ENCODE results near the gene NEUROD2.

The NEUROD2 gene

GRCh38 chr17:39640591-39641031 lies 32.9 kb upstream of the NEUROD2 start:
- intact Hi-C loops (cut with micrococcal nuclease): no loop called here
- Mint-ChIP-seq H3K36me3 (ENCODE audit: low read depth) (peaks cover 29% of the 10 kb centered on the region), H3K9me3 (no peaks in the 10 kb centered on the region), H3K4me3 (peak overlapping the region; percentile 63), H3K27me3 (no peaks in the 10 kb centered on the region), H3K4me1 (ENCODE audit: low read depth) (peaks cover 94% of the 10 kb centered on the region), H3K27ac (peak overlapping the region; percentile 37)

GRCh38 chr17:39639566-39640458 lies 32.1 kb upstream of the NEUROD2 start:
- peak overlapping the region; percentile 35 for H3K4me3 Mint-ChIP-seq

GRCh38 chr17:39639043-39639442 lies 31.3 kb upstream of the NEUROD2 start:
- no peaks in the 10 kb centered on the region for H3K9me3 Mint-ChIP-seq
- peak overlapping the region; percentile 37 for H3K27ac Mint-ChIP-seq
- H3K27me3 Mint-ChIP-seq: no peaks in the 10 kb centered on the region
- intact Hi-C loops (cut with micrococcal nuclease): no loop called here
- H3K4me3 Mint-ChIP-seq: peak overlapping the region; percentile 10
- H3K36me3 Mint-ChIP-seq (ENCODE audit: low read depth): peaks cover 17% of the 10 kb centered on the region
- H3K4me1 Mint-ChIP-seq (ENCODE audit: low read depth): peaks cover 93% of the 10 kb centered on the region

More at GRCh38 chr17:39639566-39640458, 32.1 kb upstream of the NEUROD2 start:
- Mint-ChIP-seq H3K4me1 (ENCODE audit: low read depth) (peaks cover 94% of the 10 kb centered on the region), H3K27me3 (no peaks in the 10 kb centered on the region), H3K9me3 (no peaks in the 10 kb centered on the region), H3K36me3 (ENCODE audit: low read depth) (peaks cover 21% of the 10 kb centered on the region), H3K27ac (peak overlapping the region; percentile 37)
- intact Hi-C loops (cut with micrococcal nuclease): no loop called here

- H3K36me3 Mint-ChIP-seq (ENCODE audit: low read depth): peaks cover 17% of the 10 kb centered on the region
- peak overlapping the region; percentile 94 for H3K4me3 Mint-ChIP-seq
- H3K27ac Mint-ChIP-seq: peak overlapping the region; percentile 79
- no peaks in the 10 kb centered on the region for H3K9me3 Mint-ChIP-seq
- peaks cover 91% of the 10 kb centered on the region for H3K4me1 Mint-ChIP-seq (ENCODE audit: low read depth)
- intact Hi-C loops (cut with micrococcal nuclease): no loop called here
- peaks cover 1% of the 10 kb centered on the region for H3K27me3 Mint-ChIP-seq
Observed at GRCh38 chr17:39638317-39638716, 30.6 kb upstream of the NEUROD2 start.

- no peaks in the 10 kb centered on the region for H3K9me3 Mint-ChIP-seq
- peaks cover 17% of the 10 kb centered on the region for H3K36me3 Mint-ChIP-seq (ENCODE audit: low read depth)
- peak within 1 kb of the TSS; percentile 79 for H3K27ac Mint-ChIP-seq
- H3K4me3 Mint-ChIP-seq: peak within 1 kb of the TSS; percentile 94
- peaks cover 85% of the 10 kb centered on the region for H3K4me1 Mint-ChIP-seq (ENCODE audit: low read depth)
- H3K27me3 Mint-ChIP-seq: peaks cover 8% of the 10 kb centered on the region
- intact Hi-C loops (cut with micrococcal nuclease): loop anchor here (2.0 kb wide), 1 partner anchor 14 kb away; no protein-coding TSS in a partner anchor
Observed at GRCh38 chr17:39636927-39637736, 29.4 kb upstream of the NEUROD2 start, which contains the start of gene STARD3. Gene STARD3, plus strand, starts transcription at chr17:39637144. Its CDS starts 16,388 bp downstream, at chr17:39653532.

GRCh38 chr17:39636587-39636926 lies 28.8 kb upstream of the NEUROD2 start:
- Mint-ChIP-seq H3K9me3 (no peaks in the 10 kb centered on the region), H3K36me3 (ENCODE audit: low read depth) (peaks cover 17% of the 10 kb centered on the region), H3K4me3 (peak overlapping the region; percentile 94), H3K27me3 (peaks cover 13% of the 10 kb centered on the region), H3K4me1 (ENCODE audit: low read depth) (peaks cover 79% of the 10 kb centered on the region), H3K27ac (peak overlapping the region; percentile 79)
- intact Hi-C loops (cut with micrococcal nuclease): loop anchor here (2.0 kb wide), 1 partner anchor 14 kb away; no protein-coding TSS in a partner anchor

- H3K9me3 Mint-ChIP-seq: no peaks in the 10 kb centered on the region
- H3K27ac Mint-ChIP-seq: peak overlapping the region; percentile 79
- peaks cover 21% of the 10 kb centered on the region for H3K27me3 Mint-ChIP-seq
- peaks cover 70% of the 10 kb centered on the region for H3K4me1 Mint-ChIP-seq (ENCODE audit: low read depth)
- intact Hi-C loops (cut with micrococcal nuclease): loop anchor here (2.0 kb wide), 1 partner anchor 13 kb away; no protein-coding TSS in a partner anchor
- H3K36me3 Mint-ChIP-seq (ENCODE audit: low read depth): peaks cover 17% of the 10 kb centered on the region
- H3K4me3 Mint-ChIP-seq: peak overlapping the region; percentile 94
Observed at GRCh38 chr17:39635614-39636176, 28.0 kb upstream of the NEUROD2 start.

GRCh38 chr17:39634384-39634871 lies 26.7 kb upstream of the NEUROD2 start:
- intact Hi-C loops (cut with micrococcal nuclease): no loop called here
- no peak overlapping the region for H3K4me3 Mint-ChIP-seq
- peaks cover 25% of the 10 kb centered on the region for H3K27me3 Mint-ChIP-seq
- H3K27ac Mint-ChIP-seq: no peak overlapping the region
- no peaks in the 10 kb centered on the region for H3K9me3 Mint-ChIP-seq
- H3K4me1 Mint-ChIP-seq (ENCODE audit: low read depth): peaks cover 68% of the 10 kb centered on the region
- peaks cover 17% of the 10 kb centered on the region for H3K36me3 Mint-ChIP-seq (ENCODE audit: low read depth)

GRCh38 chr17:39633570-39634183 lies 26.0 kb upstream of the NEUROD2 start:
- no peak overlapping the region for H3K4me3 Mint-ChIP-seq
- no peak overlapping the region for H3K27ac Mint-ChIP-seq
- peaks cover 31% of the 10 kb centered on the region for H3K27me3 Mint-ChIP-seq
- H3K9me3 Mint-ChIP-seq: no peaks in the 10 kb centered on the region
- H3K4me1 Mint-ChIP-seq (ENCODE audit: low read depth): peaks cover 63% of the 10 kb centered on the region
- intact Hi-C loops (cut with micrococcal nuclease): no loop called here
- peaks cover 17% of the 10 kb centered on the region for H3K36me3 Mint-ChIP-seq (ENCODE audit: low read depth)

- H3K9me3 Mint-ChIP-seq: no peaks in the 10 kb centered on the region
- H3K27me3 Mint-ChIP-seq: peaks cover 41% of the 10 kb centered on the region
- peaks cover 50% of the 10 kb centered on the region for H3K4me1 Mint-ChIP-seq (ENCODE audit: low read depth)
- intact Hi-C loops (cut with micrococcal nuclease): no loop called here
- H3K36me3 Mint-ChIP-seq (ENCODE audit: low read depth): peaks cover 4% of the 10 kb centered on the region
- H3K27ac Mint-ChIP-seq: peak overlapping the region; percentile 42
- H3K4me3 Mint-ChIP-seq: no peak overlapping the region
Observed at GRCh38 chr17:39632153-39632941, 24.6 kb upstream of the NEUROD2 start.

- intact Hi-C loops (cut with micrococcal nuclease): no loop called here
- Mint-ChIP-seq H3K27me3 (peaks cover 46% of the 10 kb centered on the region), H3K4me1 (ENCODE audit: low read depth) (peaks cover 51% of the 10 kb centered on the region), H3K36me3 (ENCODE audit: low read depth) (no peaks in the 10 kb centered on the region), H3K9me3 (no peaks in the 10 kb centered on the region), H3K4me3 (no peak overlapping the region), H3K27ac (peak overlapping the region; percentile 12)
Observed at GRCh38 chr17:39631403-39631802, 23.7 kb upstream of the NEUROD2 start.

GRCh38 chr17:39629898-39630297 lies 22.2 kb upstream of the NEUROD2 start:
- H3K4me3 Mint-ChIP-seq: no peak overlapping the region
- H3K27ac Mint-ChIP-seq: no peak overlapping the region
- peaks cover 40% of the 10 kb centered on the region for H3K4me1 Mint-ChIP-seq (ENCODE audit: low read depth)
- H3K9me3 Mint-ChIP-seq: no peaks in the 10 kb centered on the region
- peaks cover 61% of the 10 kb centered on the region for H3K27me3 Mint-ChIP-seq
- intact Hi-C loops (cut with micrococcal nuclease): no loop called here
- no peaks in the 10 kb centered on the region for H3K36me3 Mint-ChIP-seq (ENCODE audit: low read depth)
